GM13977 (cell line): ENCODE results near the gene SH3YL1.

Experiments used
- DNase-seq: peaks from one replicate; pipeline ENCODE4 v3.0.0; 2012; ENCODE audit warnings: low spot score
- CTCF ChIP-seq: IDR thresholded peaks from 2 replicates; pipeline ENCODE4 v1.5.1; 2012; ENCODE audit warnings: mild to moderate bottlenecking, control low read depth; ENCODE audit not compliant: insufficient read depth; ENCODE audit errors: extremely low read depth, missing control alignments
- in situ Hi-C: fragments of 300-500 bp; cut with MboI; formaldehyde crosslinking; loops from one replicate; pipeline ENCODE4 v1.12.0; 2022; ENCODE audit warnings: low sequenced_read_pairs, low pct_unique_long_range_greater_than_20kb, mixed read lengths, inconsistent platforms; ENCODE audit not compliant: unreplicated experiment

The SH3YL1 gene

DNA sequence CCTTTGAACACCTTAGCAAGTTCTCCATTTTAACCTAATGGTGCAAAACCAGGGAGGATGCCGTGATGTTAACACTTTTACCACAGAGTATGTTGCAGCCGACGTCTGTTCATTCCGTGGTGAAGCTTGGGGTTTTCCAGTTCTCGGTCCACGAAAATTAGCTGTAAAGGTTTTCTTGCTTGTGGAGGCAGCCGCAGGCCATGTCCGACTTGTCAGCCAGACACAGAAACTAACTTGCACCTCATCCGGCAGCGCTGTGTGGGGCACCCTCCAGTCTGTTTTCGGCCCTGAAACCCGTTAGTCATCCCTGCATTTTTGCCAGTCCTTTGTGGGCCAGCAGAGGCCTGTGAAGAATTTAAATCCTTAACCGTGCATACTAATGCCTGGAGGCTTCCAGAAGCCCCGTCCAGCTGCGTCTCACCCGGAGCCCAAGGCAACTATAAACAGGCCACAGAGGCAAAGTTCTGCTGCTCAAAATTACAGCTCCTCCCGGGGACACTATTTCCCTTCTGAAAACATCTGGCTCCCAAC lies 70.6 kb downstream of the SH3YL1 start:
- DNase-seq = no peak
- no peak for TF ChIP-seq CTCF
- in situ Hi-C loops = no loop called here

DNA sequence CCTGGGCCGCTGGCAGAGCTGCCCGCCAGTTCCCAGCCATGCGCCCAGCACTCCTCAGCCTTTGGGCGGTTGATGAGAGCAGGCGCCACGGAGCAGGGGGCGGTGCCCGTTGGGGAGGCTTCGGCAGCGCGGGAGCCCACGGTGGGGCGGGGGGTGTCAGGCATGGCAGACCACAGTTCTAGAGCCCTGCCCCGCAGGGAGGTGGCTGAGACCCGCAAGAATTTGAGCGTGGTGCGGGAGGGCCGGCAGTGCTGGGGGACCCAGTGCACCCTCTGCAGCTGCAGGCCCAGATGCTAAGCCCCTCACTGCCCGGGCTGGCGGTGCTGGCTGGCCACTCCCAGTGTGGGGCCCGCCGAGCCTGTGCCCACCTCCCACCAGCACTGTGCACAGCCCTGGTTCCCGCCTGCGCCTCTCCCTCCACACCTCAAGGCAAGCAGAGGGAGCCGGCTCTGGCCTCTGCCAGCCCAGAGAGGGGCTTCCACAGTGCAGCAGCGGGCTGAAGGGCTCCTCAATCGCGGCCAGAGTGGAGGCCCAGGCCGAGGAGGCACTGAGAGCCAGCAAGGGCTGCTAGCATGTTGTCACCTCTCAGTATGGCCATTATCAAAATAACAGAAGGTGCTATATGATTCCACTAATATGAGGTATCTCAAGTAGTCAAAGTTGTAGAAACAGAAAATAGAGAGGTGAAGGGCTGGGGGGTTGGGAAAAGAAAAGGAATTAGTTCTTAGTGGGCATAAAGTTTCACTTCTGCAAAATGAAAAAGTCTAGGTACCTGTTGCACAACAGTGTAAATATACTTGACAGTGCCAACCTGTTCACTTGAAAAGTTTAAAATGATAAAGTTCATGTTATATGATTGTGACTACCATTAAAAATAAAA lies 72.3 kb downstream of the SH3YL1 start:
- TF ChIP-seq CTCF = no peak
- in situ Hi-C loops = no loop called here
- DNase-seq = no peak

DNA sequence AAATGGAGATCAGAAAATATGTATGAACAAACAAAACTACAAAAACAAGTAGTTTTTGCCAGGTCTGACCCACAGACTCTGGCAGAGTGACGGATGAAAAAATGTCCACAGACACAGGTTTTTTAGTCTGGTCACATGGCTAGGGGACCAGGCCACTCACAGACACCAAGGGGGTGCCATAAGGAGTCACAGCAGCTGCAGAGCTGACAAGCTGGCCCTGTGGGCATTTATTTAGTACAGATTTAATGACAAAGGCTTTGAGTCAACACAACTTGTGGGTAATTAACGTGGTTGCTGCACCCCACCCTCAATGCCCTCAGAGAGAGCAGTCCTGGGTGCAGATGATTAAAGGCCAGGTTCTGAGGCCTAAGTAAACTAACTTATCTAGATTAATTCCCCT lies 76.0 kb downstream of the SH3YL1 start:
- DNase-seq = no peak
- in situ Hi-C loops = no loop called here
- TF ChIP-seq CTCF = no peak

DNA sequence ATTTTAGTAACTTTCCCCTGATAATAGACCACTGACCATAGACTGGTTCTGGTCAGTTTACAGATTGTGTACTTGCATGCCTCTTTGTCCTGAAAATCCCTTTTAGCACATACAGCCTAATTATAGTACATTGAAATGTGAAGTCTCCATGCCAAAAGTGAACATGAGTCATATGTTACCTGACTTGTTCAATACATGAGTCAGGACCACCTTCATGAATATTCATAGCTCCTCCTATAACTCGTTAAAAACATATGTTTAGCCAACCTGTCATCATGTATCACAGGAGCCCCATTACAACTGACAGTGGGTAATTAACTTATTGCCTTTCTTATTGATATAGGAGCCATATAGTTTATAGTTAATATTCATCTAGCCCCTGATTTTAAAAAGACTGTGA lies 78.6 kb downstream of the SH3YL1 start:
- no peak for DNase-seq
- in situ Hi-C loops = no loop called here
- no peak for TF ChIP-seq CTCF

- DNase-seq = no peak
- no peak for TF ChIP-seq CTCF
- in situ Hi-C loops = no loop called here
These were observed 79.1 kb downstream of the SH3YL1 start for GRCh38 chr2:184695-185094.

DNA sequence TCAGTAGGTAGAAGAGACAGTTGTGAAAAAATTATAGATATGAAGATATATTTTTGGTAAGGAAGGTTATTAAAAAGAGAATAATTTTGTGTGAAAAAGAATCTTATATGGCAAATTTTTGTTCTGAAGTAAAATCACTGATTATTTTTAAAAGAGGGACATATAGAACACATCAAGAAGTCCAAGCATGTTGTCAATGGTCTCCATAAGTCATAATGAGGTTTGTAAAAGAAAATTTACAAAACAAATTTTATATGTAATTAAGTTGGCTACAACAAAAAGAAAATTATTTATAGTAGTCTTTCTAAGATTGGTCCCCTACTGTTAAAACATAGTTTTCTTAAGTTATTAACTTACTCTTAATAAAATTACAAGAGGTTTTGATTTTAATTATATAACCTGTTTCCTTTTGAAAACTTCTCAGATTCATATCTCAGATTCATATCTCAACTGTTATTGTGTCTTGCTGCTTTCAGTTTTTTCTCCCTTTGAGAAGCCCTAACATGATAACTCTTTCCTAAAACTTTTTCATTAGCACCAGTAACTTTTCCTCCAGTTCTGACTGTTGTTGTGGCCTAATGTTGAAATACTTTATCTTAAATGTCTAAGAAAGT lies 81.2 kb downstream of the SH3YL1 start:
- no peak for TF ChIP-seq CTCF
- no peak for DNase-seq
- in situ Hi-C loops = no loop called here
